Upper lobe of left lung (tissue), 4 donors: ENCODE measurements around the gene ASB4.

Source experiments
- POLR2A ChIP-seq, 4 donors: fragments of 450-650 bp; IDR thresholded peaks; one replicate each; pipeline ENCODE4 v1.5.1; 2016 to 2017; ENCODE audit warnings: antibody characterized with exemption in 4 of 4, mild to moderate bottlenecking in 2 of 4
- POLR2AphosphoS5 ChIP-seq, 2 donors: sonication (generic); formaldehyde crosslinking; IDR thresholded peaks; one replicate each; pipeline ENCODE4 v1.5.1; 2017; ENCODE audit warnings: antibody characterized with exemption in 2 of 2
- TF ChIP-seq, protein P1 (sequence below), 6 experiments: fragments of 450-650 bp in 4 of 6; fragments of 200-600 bp in 2 of 6; sonication (generic) in 2 of 6; IDR thresholded peaks; one replicate each; pipeline ENCODE4 v1.5.1; 2016 to 2019; ENCODE audit warnings: antibody characterized with exemption in 6 of 6

DNA sequence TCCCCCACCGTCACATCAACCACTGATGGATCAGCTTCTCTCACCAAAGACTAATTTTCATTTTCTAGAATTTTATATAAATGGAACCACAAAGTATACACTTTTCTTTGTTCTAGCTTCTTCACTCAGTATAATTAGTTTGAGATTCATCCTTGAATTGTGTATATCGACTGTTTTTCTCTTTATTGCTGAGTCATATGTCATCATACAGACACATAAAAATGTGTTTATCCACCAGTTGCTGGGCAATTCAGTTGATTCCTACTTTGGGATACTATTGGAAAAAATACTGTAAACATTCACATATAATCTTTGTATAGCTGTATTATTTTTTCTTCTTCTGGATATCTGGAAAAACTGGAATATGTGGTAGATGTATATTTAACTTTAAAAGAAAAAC lies 84.0 kb downstream of the ASB4 start:
- TF ChIP-seq, protein P1, sequence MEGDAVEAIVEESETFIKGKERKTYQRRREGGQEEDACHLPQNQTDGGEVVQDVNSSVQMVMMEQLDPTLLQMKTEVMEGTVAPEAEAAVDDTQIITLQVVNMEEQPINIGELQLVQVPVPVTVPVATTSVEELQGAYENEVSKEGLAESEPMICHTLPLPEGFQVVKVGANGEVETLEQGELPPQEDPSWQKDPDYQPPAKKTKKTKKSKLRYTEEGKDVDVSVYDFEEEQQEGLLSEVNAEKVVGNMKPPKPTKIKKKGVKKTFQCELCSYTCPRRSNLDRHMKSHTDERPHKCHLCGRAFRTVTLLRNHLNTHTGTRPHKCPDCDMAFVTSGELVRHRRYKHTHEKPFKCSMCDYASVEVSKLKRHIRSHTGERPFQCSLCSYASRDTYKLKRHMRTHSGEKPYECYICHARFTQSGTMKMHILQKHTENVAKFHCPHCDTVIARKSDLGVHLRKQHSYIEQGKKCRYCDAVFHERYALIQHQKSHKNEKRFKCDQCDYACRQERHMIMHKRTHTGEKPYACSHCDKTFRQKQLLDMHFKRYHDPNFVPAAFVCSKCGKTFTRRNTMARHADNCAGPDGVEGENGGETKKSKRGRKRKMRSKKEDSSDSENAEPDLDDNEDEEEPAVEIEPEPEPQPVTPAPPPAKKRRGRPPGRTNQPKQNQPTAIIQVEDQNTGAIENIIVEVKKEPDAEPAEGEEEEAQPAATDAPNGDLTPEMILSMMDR (IDR thresholded peaks at IDR 0.05), result no peak
- no peak for TF ChIP-seq POLR2A (IDR thresholded peaks at IDR 0.05)
- no peak for TF ChIP-seq POLR2AphosphoS5 (IDR thresholded peaks at IDR 0.05)
